Endothelial cell of umbilical vein (primary cell): Measurements from ENCODE around the gene CDH22. TPM values are rescaled to one million over a fixed set of nuclear protein-coding genes. Genes with fewer than 3 reads are reported as not detected.

Source experiments
- BruUV-seq: library from RNA; stranded (reverse); fragments of 400-500 nt; replicated peaks from 2 replicates; lab custom pipeline; 2021; lab: Mats Ljungman, UMichigan
- CTCF ChIA-PET: fragments of 300-600, 350-600 bp; sonication (Branson Sonifier 250); formaldehyde crosslinking; loops from one replicate; lab custom pipeline; 2021; ENCODE audit warnings: antibody characterized with exemption, inconsistent platforms; lab: Charles Lee
- POLR2A ChIA-PET: fragments of 300-600, 350-600 bp; sonication (Branson Sonifier 250); formaldehyde crosslinking; loops from one replicate; lab custom pipeline; 2021; ENCODE audit warnings: antibody characterized with exemption, inconsistent platforms; lab: Charles Lee
- DNase-seq: peaks from one replicate; pipeline ENCODE4 v3.0.0-alpha.2; 2011; ENCODE audit warnings: low read depth, low spot score
- FAIRE-seq: peaks from 2 replicates; lab custom pipeline; 2011; peaks lifted over from hg19 to GRCh38; lab: Jason Lieb, UNC
- H2AFZ ChIP-seq: 2 replicates; pipeline ENCODE4 v1.6.0; 2012; ENCODE audit warnings: low read depth, low read length, control low read depth, inconsistent platforms
- H3K27ac ChIP-seq: 2 replicates; pipeline ENCODE4 v1.5.1; 2011; ENCODE audit warnings: low read depth, mild to moderate bottlenecking, control low read depth, low read length, moderate library complexity; ENCODE audit not compliant: insufficient read depth
- H3K27me3 ChIP-seq, 2 experiments: 2 replicates each; pipeline versions ENCODE4 v1.6.0 to v1.6.1; 2011; ENCODE audit warnings: low read length in 2 of 2, mixed read lengths in 1 of 2; ENCODE audit not compliant: control insufficient read depth in 2 of 2, insufficient read depth in 2 of 2
- H3K36me3 ChIP-seq, 2 experiments: 2 replicates in 1 of 2; 3 replicates in 1 of 2; pipeline ENCODE4 v1.5.1; 2011; ENCODE audit warnings: low read length in 2 of 2, mild to moderate bottlenecking in 1 of 2, moderate library complexity in 1 of 2; ENCODE audit not compliant: control insufficient read depth in 2 of 2, insufficient read depth in 2 of 2; ENCODE audit errors: extremely low read depth in 1 of 2
- H3K4me1 ChIP-seq: 3 replicates; pipeline ENCODE4 v1.5.1; 2011; ENCODE audit warnings: mild to moderate bottlenecking, low read length; ENCODE audit not compliant: control insufficient read depth, insufficient read depth; ENCODE audit errors: extremely low read depth
- H3K4me2 ChIP-seq: 2 replicates; pipeline ENCODE4 v1.6.1; 2011; ENCODE audit warnings: low read length, control low read depth, mixed read lengths; ENCODE audit not compliant: insufficient read depth
- H3K4me3 ChIP-seq, 3 experiments: fragments of 200-600 bp in 1 of 3; sonication (generic), shearing (Covaris generic) in 1 of 3; replicated peaks in 1 of 3; 2 replicates each; pipeline ENCODE4 v1.5.1; 2011 to 2016; ENCODE audit warnings: control low read depth in 3 of 3, low read length in 3 of 3, mild to moderate bottlenecking in 2 of 3, inconsistent platforms in 1 of 3, low read depth in 1 of 3, moderate library complexity in 1 of 3; ENCODE audit not compliant: insufficient read depth in 1 of 3
- H3K79me2 ChIP-seq: 2 replicates; pipeline ENCODE4 v1.6.0; 2012; ENCODE audit warnings: low read length, inconsistent platforms; ENCODE audit not compliant: control insufficient read depth, insufficient read depth
- H3K9ac ChIP-seq: replicated peaks from 2 replicates; pipeline ENCODE3; 2011; ENCODE audit warnings: low read length, control low read depth; ENCODE audit not compliant: insufficient read depth; ENCODE audit errors: extremely low read depth
- H3K9me1 ChIP-seq: replicated peaks from 3 replicates; pipeline ENCODE4 v1.6.0; 2011; ENCODE audit warnings: mild to moderate bottlenecking, low read length; ENCODE audit not compliant: control insufficient read depth, insufficient read depth; ENCODE audit errors: extremely low read depth
- H3K9me3 ChIP-seq: replicated peaks from 2 replicates; pipeline ENCODE4 v1.5.1; 2012; ENCODE audit warnings: low read length, inconsistent platforms; ENCODE audit not compliant: control insufficient read depth, insufficient read depth
- H4K20me1 ChIP-seq: replicated peaks from 2 replicates; pipeline ENCODE3; 2011; ENCODE audit warnings: mild to moderate bottlenecking, low read length; ENCODE audit not compliant: control insufficient read depth, insufficient read depth; ENCODE audit errors: extremely low read depth
- EZH2 ChIP-seq: IDR thresholded peaks from 2 replicates; pipeline ENCODE4 v1.6.1; 2012; ENCODE audit warnings: borderline replicate concordance, low read depth, mild to moderate bottlenecking, moderate library complexity, low read length, inconsistent platforms; ENCODE audit not compliant: severe bottlenecking
- FOS ChIP-seq: IDR thresholded peaks from 2 replicates; pipeline ENCODE4 v1.6.1; 2011; ENCODE audit warnings: mild to moderate bottlenecking, low read length, moderate library complexity, borderline replicate concordance; ENCODE audit not compliant: insufficient read depth
- GATA2 ChIP-seq: IDR thresholded peaks from 2 replicates; pipeline ENCODE4 v1.7.0; 2011; ENCODE audit warnings: low read depth, mild to moderate bottlenecking, moderate library complexity, mixed read lengths, low read length; ENCODE audit not compliant: insufficient read length, insufficient read depth
- JUN ChIP-seq: IDR thresholded peaks from 2 replicates; pipeline ENCODE4 v1.6.1; 2011; ENCODE audit warnings: borderline replicate concordance, low read depth; ENCODE audit not compliant: insufficient read length, insufficient read depth
- MYC ChIP-seq: IDR thresholded peaks from one replicate; pipeline ENCODE4 v1.6.1; 2011; ENCODE audit warnings: mild to moderate bottlenecking, low read depth, low read length
- POLR2A ChIP-seq: IDR thresholded peaks from 2 replicates; pipeline ENCODE4 v1.6.1; 2012; ENCODE audit warnings: low read depth, mild to moderate bottlenecking, control low read depth, low read length
- POLR2AphosphoS5 ChIP-seq: IDR thresholded peaks from 2 replicates; pipeline ENCODE4 v1.6.1; 2012; ENCODE audit warnings: low read depth, mild to moderate bottlenecking, control low read depth, low read length, moderate library complexity; ENCODE audit not compliant: insufficient read depth
- dilution Hi-C: fragments of 300-500 bp; cut with MboI; formaldehyde crosslinking; loops from one replicate; pipeline ENCODE4 v1.15.0; 2019; ENCODE audit warnings: low sequenced_read_pairs; ENCODE audit not compliant: extremely low pct_ligation_motif_present
- intact Hi-C: fragments of 100-400 bp; cut with micrococcal nuclease; formaldehyde crosslinking; loops from one replicate; pipeline ENCODE4 v1.10.0; 2022
- polyA plus RNA-seq, 4 experiments: library from polyadenylated mRNA; depleted of rRNA in 3 of 4; stranded (reverse) in 3 of 4; unstranded in 1 of 4; fragments of >200 nt; gene quantifications; 2 replicates each; pipeline versions ENCODE4 v1.2.1 to v1.2.3, GENCODE V29; 2011 to 2012; ENCODE audit warnings: missing spikeins in 1 of 4
- total RNA-seq: library from RNA; stranded (reverse); gene quantifications from 2 replicates; pipeline ENCODE4 v1.2.3, GENCODE V29; 2021
- TF ChIP-seq, protein P1 (sequence below), 2 donors: IDR thresholded peaks; 1 replicate in 1 of 2; 2 replicates in 1 of 2; pipeline ENCODE4 v1.5.1; 2011; ENCODE audit warnings: low read length in 2 of 2, mild to moderate bottlenecking in 2 of 2, moderate library complexity in 2 of 2, control low read depth in 1 of 2, inconsistent platforms in 1 of 2, low read depth in 1 of 2; ENCODE audit not compliant: insufficient read depth in 1 of 2; ENCODE audit errors: extremely low read depth in 1 of 2
- TF ChIP-seq, protein P2 (sequence below): IDR thresholded peaks from 2 replicates; pipeline ENCODE4 v1.6.1; 2011; ENCODE audit not compliant: insufficient read depth, insufficient read length

CDH22 gene
- total and polyA plus RNA-seq, 2 donors (not counting 3 experiments of a cell fraction or from before 2014, with no cell fraction given), result not detected

DNA sequence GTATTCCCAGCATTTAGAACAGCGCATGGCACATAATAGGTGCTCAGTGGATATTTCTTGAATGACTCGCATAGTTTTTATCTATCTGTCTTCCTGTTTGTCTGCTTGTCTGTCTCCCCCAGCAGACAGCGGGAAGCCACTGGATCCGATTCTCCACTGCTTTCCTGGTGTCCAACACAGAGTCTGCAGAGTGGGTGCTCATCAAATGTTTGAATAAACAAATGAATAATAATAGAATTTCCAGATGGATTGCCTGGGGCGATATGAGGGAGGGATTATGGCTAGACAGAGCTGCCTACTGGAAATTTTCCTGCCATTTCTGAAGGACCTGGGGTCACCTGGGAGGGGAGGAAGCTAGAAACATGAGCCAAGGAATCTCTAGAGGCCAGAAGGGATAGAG lies 18.9 kb downstream of the CDH22 start:
- H3K9ac ChIP-seq, result no peak overlapping the region
- H2AFZ ChIP-seq, result no peak overlapping the region
- FAIRE-seq, result no peak
- no peaks in the 10 kb centered on the region for H3K9me3 ChIP-seq
- dilution Hi-C loops, result no loop called here
- no peaks in the 10 kb centered on the region for H3K9me1 ChIP-seq
- H3K27me3 ChIP-seq, result no peaks in the 10 kb centered on the region
- TF ChIP-seq JUN (no peak), POLR2A (no peak), MYC (no peak), FOS (no peak), POLR2AphosphoS5 (no peak), EZH2 (no peak), GATA2 (no peak)
- TF ChIP-seq, protein P1, sequence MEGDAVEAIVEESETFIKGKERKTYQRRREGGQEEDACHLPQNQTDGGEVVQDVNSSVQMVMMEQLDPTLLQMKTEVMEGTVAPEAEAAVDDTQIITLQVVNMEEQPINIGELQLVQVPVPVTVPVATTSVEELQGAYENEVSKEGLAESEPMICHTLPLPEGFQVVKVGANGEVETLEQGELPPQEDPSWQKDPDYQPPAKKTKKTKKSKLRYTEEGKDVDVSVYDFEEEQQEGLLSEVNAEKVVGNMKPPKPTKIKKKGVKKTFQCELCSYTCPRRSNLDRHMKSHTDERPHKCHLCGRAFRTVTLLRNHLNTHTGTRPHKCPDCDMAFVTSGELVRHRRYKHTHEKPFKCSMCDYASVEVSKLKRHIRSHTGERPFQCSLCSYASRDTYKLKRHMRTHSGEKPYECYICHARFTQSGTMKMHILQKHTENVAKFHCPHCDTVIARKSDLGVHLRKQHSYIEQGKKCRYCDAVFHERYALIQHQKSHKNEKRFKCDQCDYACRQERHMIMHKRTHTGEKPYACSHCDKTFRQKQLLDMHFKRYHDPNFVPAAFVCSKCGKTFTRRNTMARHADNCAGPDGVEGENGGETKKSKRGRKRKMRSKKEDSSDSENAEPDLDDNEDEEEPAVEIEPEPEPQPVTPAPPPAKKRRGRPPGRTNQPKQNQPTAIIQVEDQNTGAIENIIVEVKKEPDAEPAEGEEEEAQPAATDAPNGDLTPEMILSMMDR (IDR thresholded peaks at IDR 0.05; ENCODE audit: extremely low read depth in 1 of 2, insufficient read depth in 1 of 2, low read depth in 1 of 2, low read length in 2 of 2), result no peak
- TF ChIP-seq, protein P2, sequence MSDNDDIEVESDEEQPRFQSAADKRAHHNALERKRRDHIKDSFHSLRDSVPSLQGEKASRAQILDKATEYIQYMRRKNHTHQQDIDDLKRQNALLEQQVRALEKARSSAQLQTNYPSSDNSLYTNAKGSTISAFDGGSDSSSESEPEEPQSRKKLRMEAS, result no peak
- no peaks in the 10 kb centered on the region for H3K79me2 ChIP-seq
- DNase-seq, result no peak
- no TSS peak for BruUV-seq
- no peaks in the 10 kb centered on the region for H3K4me1 ChIP-seq
- ChIA-PET CTCF (interaction anchor here (1.0 kb wide), 1 partner anchor 18 kb away, joined by 5 read pairs; no protein-coding TSS in a partner anchor), POLR2A (no interaction called here)
- no peak overlapping the region for H3K4me3 ChIP-seq
- H3K36me3 ChIP-seq, result no peaks in the 10 kb centered on the region
- H4K20me1 ChIP-seq, result no peaks in the 10 kb centered on the region
- intact Hi-C loops, result no loop called here
- no peak overlapping the region for H3K4me2 ChIP-seq
- H3K27ac ChIP-seq, result no peak overlapping the region
